Measurements from ENCODE around the gene ZNF688. TPM values are rescaled to one million over a fixed set of nuclear protein-coding genes. Genes with fewer than 3 reads are reported as not detected.
"Not testable (repeated sequence)": the region's sequence is repeated elsewhere in the genome, so short reads cannot be mapped to it uniquely, and the experiment has no call there.

The ZNF688 gene
- total RNA-seq, 3 donors from 2014 or later (not counting 1 experiment from before 2014, with no cell fraction given): 10.1 to 16.9 (median 16.5) TPM

GRCh38 chr16:30539000-30539964 is 32.2 kb downstream of the ZNF688 start:
- Mint-ChIP-seq H3K4me1 (peaks cover 22 to 25% of the 10 kb centered on the region in 2 donors), H3K9me3 (no peaks in the 10 kb centered on the region), H3K27ac (no peak overlapping the region), H3K36me3 (no peaks in the 10 kb centered on the region), H3K4me3 (no peak overlapping the region), H3K27me3 (ENCODE audit: low read depth in 2 of 2) (no peaks in the 10 kb centered on the region)
- Histone ChIP-seq H3K9me3 (ENCODE audit: control insufficient read depth, insufficient read depth, low read length) (no peaks in the 10 kb centered on the region), H3K4me1 (ENCODE audit: control insufficient read depth, insufficient read depth, low read length) (peaks cover 25% of the 10 kb centered on the region), H3K4me3 (ENCODE audit: low read length) (no peak overlapping the region), H3K36me3 (ENCODE audit: control insufficient read depth, insufficient read depth, low read length) (no peaks in the 10 kb centered on the region), H3K27me3 (ENCODE audit: control insufficient read depth, insufficient read depth, low read length) (no peaks in the 10 kb centered on the region), H3K27ac (ENCODE audit: low read length) (no peak overlapping the region)
- DNase-seq (no peak), ATAC-seq (no peak)
- TF ChIP-seq CTCF (IDR thresholded peaks at IDR 0.05): no peak
- intact Hi-C loops (cut with micrococcal nuclease): loop anchor here (5.0 to 10.0 kb wide), 2 partner anchors 48 to 104 kb away; partner anchors contain the start of genes DCTPP1 and ZNF785
- 74% methylated on average over 8 of the region's 8 CpGs for WGBS (ENCODE audit: insufficient coverage)

- peaks cover 38% of the 10 kb centered on the region for H3K4me1 ChIP-seq (ENCODE audit: control insufficient read depth, insufficient read depth, low read length)
- not testable (repeated sequence) for H3K9me3 ChIP-seq (ENCODE audit: control insufficient read depth, insufficient read depth, low read length); H3K9me3 Mint-ChIP-seq; H3K27me3 ChIP-seq (ENCODE audit: control insufficient read depth, insufficient read depth, low read length); H3K27ac ChIP-seq (ENCODE audit: low read length); H3K4me3 ChIP-seq (ENCODE audit: low read length); ATAC-seq; DNase-seq; H3K36me3 ChIP-seq (ENCODE audit: control insufficient read depth, insufficient read depth, low read length); H3K27me3 Mint-ChIP-seq (ENCODE audit: low read depth in 2 of 2); H3K36me3 Mint-ChIP-seq
- H3K4me1 Mint-ChIP-seq: peaks cover 22 to 30% of the 10 kb centered on the region in 2 donors
- peak overlapping the region; percentile 83 to 95 for H3K27ac Mint-ChIP-seq
- 97% methylated on average over 13 of the region's 13 CpGs for WGBS (ENCODE audit: insufficient coverage)
- intact Hi-C loops (cut with micrococcal nuclease): loop anchor here (5.0 to 10.0 kb wide), 2 partner anchors 51 to 102 kb away; partner anchors contain the start of genes DCTPP1 and ZNF785
- H3K4me3 Mint-ChIP-seq: peak overlapping the region; percentile 96
These were observed 35.0 kb downstream of the ZNF688 start for GRCh38 chr16:30536391-30537024.

GRCh38 chr16:30535777-30536190 is 35.7 kb downstream of the ZNF688 start:
- Mint-ChIP-seq H3K36me3 (no peaks in the 10 kb centered on the region), H3K27ac (peak overlapping the region; percentile 83 to 95), H3K4me1 (peaks cover 22 to 30% of the 10 kb centered on the region in 2 donors), H3K9me3 (no peaks in the 10 kb centered on the region), H3K27me3 (ENCODE audit: low read depth in 2 of 2) (no peaks in the 10 kb centered on the region), H3K4me3 (peak overlapping the region; percentile 96)
- DNase-seq: peak in 1 of 2 donors; percentile 80
- H3K27me3 ChIP-seq (ENCODE audit: control insufficient read depth, insufficient read depth, low read length): no peaks in the 10 kb centered on the region
- peaks cover 8% of the 10 kb centered on the region for H3K36me3 ChIP-seq (ENCODE audit: control insufficient read depth, insufficient read depth, low read length)
- no peak for TF ChIP-seq CTCF (IDR thresholded peaks at IDR 0.05)
- no peaks in the 10 kb centered on the region for H3K9me3 ChIP-seq (ENCODE audit: control insufficient read depth, insufficient read depth, low read length)
- H3K4me3 ChIP-seq (ENCODE audit: low read length): peak overlapping the region; percentile 87
- ATAC-seq: peak; percentile 40 to 48 (median 41)
- H3K4me1 ChIP-seq (ENCODE audit: control insufficient read depth, insufficient read depth, low read length): peaks cover 38% of the 10 kb centered on the region
- intact Hi-C loops (cut with micrococcal nuclease): loop anchor here (1.0 to 10.0 kb wide), 4 partner anchors 23 to 101 kb away; partner anchors contain the start of genes DCTPP1, ZNF764 and ZNF785
- peak overlapping the region; percentile 94 for H3K27ac ChIP-seq (ENCODE audit: low read length)
- 25% methylated on average over 12 of the region's 12 CpGs for WGBS (ENCODE audit: insufficient coverage)
